COLO668 (cell line): ENCODE measurements around the gene FUOM.

ENCODE experiments used
- DNase-seq: peaks from one replicate; lab custom pipeline; 2025; ENCODE audit not compliant: unreplicated experiment; lab: John Stamatoyannopoulos, UW

Gene FUOM, protein sequence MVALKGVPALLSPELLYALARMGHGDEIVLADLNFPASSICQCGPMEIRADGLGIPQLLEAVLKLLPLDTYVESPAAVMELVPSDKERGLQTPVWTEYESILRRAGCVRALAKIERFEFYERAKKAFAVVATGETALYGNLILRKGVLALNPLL

GRCh38 chr10:133357285-133358161 lies at the start of gene FUOM:
FUOM (minus strand) TSS chr10:133358019; CDS start chr10:133358007, 12 bp downstream.
- no peak for DNase-seq

DNA sequence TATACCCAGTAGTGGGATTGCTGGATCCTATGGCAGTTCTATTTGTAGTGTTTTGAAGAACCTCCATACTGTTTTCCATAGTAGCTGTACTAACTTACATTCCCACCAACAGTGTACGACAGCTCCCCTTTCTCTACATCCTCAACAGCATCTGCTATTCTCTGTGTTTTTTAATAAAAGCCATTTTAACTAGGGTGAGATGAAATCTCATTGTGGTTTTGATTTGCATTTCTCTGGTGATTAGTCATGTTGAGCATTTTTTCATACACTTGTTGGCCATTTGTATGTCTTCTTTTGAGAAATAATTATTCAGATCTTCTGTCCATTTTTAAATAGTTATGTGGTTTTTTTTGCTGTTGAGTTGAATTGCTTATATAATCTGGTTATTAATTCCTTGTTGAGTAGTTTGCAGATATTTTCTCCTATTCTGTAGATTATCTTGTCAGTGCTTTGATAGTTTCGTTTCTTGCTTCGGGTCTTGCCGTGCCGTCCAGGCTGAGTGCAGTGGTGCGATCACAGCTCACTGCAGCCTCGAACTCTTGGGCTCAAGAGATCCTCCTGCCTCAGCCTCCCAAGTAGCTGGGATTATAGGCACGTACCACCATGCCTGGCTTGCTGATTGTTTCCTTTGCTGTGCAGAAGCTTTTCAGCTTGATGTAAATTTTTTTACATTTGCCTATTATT lies 48.2 kb upstream of the FUOM start:
- DNase-seq = no peak

- no peak for DNase-seq
These were observed 47.5 kb upstream of the FUOM start for GRCh38 chr10:133405272-133405671.

- DNase-seq = no peak
These were observed 46.0 kb upstream of the FUOM start for GRCh38 chr10:133403784-133404183.

DNA sequence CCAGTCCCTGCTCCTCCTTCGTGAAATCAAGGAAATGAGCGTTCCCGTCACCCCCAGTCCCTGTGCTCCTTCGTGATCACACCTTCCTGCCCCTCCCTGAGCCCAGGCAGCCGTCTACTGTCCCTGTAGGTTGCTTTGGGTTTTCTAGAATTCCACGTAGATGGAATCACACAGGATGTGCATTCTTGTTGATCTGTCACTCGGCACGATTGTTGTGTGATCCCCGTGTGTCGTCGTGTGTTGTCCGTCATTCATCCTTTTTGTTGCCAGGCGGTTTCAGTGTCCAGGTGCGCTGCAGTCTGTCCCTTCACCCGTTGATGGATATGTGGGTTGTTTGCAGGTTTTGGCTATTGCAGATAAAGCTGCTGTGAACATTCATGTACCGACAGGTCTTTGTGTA lies 45.5 kb upstream of the FUOM start:
- no peak for DNase-seq

DNA sequence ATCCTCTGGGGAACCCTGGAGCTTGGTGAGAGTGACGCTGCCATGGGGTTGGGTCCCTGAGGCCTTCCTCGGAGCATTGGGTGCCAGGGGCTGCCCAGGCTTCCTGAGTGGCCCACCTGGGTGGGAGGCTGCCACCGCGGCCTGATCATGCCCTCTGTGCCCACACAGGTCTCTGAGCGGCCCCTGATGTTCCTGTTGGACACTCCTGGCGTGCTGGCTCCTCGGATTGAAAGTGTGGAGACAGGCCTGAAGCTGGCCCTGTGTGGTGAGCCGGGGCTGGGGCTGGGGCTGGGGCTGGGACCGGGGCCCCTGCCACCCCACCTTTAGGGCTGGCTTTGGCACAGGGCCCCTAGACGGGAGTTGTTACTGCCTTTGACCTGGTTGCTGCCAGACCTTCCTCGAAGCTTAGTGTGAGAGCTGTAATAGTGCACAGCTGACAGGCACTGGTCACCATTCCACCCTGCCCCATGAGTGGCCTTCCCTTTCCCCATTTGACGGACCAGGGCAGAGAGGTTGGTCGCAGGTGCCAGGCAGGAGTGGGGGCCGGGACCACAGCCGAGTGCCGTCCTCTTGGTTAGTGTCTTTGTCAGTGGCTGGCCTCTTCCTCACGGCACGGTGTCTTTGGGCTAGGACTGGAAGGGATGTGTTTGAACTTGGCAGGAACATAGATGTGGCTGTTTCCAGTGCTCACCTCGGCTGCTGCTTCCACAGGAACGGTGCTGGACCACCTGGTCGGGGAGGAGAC lies 44.3 kb upstream of the FUOM start:
- DNase-seq = no peak

DNA sequence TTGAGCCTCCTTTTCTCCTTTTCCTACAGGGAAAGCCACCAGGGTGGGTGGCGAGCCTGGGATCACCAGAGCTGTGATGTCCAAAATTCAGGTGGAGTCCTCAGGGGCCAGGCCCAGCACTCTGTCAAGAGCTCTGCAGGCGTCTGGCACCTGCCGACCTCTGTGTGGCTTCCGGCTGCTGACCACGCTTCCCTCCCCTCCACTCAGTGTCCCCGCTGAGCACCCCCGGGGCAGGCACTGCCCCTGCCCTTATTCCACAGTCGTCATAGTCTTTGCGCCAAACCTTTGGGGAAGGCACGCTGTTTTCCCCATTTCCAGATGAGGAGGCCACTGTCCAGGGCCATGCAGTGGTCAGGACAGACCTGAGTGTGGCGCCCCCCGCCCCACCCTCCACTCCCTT lies 43.7 kb upstream of the FUOM start:
- DNase-seq = no peak

DNA sequence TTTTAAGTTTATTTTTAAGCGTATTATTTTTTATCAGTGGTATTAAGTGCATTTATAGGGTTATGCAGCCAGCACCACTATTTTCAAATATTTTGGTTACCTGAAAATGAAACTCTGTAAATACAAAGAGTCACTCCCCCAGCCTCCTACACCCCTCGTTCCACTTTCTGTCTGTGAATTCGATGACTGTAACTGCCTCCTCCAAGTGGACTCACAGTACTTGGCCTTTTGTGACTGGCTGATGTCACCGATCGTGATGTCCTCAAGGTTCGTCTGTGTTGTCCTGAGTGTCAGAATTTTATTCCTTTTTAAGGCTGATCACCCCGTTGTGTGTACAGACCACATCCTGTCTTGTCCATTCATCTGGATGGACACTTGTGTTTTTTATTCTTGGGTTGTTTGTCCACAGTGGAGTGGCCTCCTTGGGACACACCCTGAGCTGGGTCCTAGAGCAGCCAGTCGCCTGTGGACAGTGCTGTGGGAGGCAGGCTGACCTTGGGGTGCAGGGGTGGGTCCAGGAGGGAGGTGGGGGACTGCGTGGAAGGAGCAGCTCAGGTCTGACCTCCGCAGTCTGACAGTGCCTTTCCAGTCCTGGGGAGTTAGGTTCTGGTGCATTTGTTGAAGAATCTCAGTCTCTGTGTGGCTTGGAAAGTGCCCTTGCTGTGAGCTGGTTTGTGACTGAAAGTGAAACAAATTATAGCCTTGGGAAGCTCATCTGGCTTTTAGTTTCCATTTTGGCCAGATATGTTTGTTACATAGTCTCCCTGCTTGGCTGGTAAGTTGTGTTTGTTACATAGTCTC lies 43.0 kb upstream of the FUOM start:
- DNase-seq = no peak

- no peak for DNase-seq
These were observed 41.3 kb upstream of the FUOM start for GRCh38 chr10:133399123-133399601.

DNA sequence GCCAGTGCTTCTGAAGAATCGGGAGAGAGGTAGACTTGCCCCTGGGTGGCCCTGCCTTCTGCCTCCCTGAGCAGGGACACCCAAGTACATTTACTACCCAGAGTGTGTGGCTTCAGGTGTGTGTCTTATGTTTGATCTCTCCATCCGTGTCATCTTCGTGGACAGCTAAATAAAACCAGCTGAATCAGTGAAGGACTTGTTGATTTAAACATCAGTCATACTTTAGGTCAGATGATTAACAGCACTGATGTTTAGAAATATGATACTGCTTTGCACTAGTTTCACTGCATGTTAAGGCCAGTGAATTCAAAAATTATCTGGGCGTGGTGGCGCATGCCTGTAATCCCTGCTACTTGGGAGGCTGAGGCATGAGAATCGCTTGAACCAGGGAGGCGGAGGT lies 40.1 kb upstream of the FUOM start:
- no peak for DNase-seq

- DNase-seq = no peak
These were observed 38.3 kb upstream of the FUOM start for GRCh38 chr10:133396035-133396624.

GRCh38 chr10:133394801-133395221 lies 37.0 kb upstream of the FUOM start:
- no peak for DNase-seq

GRCh38 chr10:133394064-133394663 lies 36.3 kb upstream of the FUOM start, which contains the start of gene MTG1:
MTG1 (plus strand) TSS chr10:133394157; CDS start chr10:133394221, 64 bp downstream.
- peak; percentile 92 for DNase-seq

DNA sequence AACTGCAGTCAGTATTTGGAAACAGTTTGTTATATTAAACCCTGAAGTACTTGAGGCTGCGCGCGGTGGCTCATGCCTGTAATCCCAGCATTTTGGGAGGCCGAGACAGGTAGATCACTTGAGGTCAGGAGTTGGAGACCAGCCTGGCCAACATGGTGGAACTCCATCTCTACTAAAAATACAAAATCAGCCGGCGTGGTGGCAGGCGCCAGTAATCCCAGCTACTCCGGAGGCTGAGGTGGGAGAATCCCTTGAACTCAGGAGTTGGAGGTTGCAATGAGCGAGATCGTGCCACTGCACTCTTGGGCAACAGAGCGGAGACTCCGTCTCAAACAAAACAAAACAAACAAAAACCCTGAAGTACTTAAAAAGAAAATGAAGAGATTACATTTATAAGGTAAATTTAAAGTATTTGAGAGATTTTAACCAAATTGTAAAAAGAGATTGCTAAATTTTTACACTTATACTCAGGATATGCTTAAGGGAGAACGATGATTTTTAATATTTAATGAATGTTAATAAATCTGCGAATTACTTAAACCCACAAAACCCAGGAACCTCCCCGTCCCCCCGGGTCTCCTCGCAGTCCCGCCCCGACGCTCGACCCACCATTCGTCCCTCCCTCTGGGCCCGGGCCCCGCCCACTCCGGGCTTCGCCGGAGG lies 35.7 kb upstream of the FUOM start:
- DNase-seq = no peak

DNA sequence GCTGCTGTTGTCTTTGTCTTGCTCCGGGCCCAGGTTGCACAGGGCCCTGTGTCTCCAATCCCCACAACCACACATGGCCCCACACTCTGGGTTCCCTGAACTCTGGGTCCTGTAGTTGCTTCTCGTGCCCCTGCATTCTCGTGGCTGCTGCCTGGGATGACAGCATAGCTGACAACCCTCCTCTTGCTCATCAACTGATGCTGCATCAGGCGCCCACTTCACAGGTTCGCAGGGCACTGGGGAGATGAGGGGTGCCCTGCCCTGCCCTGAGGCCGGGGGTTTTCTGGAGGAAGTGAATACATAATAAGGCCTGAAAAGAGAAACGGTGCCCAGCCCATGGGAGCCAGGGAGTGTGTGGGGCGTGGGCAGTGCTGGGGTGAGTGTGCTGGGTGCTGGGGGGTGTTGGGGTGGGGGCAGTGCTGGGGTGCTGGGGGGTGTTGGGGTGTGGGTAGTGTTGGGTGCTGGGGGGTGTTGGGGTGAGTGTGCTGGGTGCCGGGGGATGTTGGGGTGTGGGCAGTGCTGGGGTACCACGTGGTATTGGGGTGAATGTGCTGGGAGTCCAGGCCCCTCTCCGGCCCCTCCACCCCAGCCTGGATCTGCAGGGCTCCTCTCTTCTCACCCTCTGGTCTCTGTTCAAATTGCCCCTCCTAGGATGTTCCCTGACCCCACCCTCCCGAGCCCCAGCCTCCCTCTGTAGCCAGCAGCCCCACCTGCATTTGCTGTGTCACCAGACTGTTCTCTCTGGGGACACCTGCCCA lies 34.1 kb upstream of the FUOM start:
- no peak for DNase-seq

GRCh38 chr10:133391249-133391635 lies 33.4 kb upstream of the FUOM start:
- DNase-seq = no peak

DNA sequence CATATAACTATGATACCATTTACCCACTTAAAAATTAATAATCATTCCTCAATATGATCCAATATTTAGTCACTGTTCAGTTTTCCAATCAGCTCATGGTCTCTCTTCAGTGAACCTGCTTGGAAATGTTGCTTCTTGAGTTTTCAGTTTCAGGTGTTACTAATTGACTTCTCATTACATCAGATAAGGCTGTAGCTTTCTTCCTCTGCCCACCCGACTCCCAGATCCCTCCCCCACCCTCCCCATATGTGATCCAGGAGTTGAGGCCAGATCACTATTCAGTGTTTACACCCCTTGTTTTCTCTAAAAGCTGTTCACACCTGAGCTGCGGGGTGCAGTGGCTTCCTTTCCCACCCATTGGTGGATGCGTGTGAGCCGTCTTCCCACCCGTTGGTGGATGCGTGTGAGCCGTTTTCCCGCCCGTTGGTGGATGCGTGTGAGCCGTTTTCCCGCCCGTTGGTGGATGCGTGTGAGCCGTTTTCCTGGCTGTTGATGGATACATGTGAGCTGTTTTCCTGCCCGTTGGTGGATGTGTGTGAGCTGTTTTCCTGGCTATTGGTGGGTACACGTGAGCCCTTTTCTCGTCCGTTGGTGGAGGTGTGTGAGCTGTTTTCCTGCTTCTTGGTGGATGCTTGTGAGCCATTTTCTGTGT lies 32.9 kb upstream of the FUOM start:
- no peak for DNase-seq
